ENCODE measurements around the gene KCNA5. TPM values are rescaled to one million over a fixed set of nuclear protein-coding genes. Genes with fewer than 3 reads are reported as not detected.

Gene KCNA5
- total and polyA plus RNA-seq, 11 donors = 0.84 to 4.4 (median 2.3) TPM

DNA sequence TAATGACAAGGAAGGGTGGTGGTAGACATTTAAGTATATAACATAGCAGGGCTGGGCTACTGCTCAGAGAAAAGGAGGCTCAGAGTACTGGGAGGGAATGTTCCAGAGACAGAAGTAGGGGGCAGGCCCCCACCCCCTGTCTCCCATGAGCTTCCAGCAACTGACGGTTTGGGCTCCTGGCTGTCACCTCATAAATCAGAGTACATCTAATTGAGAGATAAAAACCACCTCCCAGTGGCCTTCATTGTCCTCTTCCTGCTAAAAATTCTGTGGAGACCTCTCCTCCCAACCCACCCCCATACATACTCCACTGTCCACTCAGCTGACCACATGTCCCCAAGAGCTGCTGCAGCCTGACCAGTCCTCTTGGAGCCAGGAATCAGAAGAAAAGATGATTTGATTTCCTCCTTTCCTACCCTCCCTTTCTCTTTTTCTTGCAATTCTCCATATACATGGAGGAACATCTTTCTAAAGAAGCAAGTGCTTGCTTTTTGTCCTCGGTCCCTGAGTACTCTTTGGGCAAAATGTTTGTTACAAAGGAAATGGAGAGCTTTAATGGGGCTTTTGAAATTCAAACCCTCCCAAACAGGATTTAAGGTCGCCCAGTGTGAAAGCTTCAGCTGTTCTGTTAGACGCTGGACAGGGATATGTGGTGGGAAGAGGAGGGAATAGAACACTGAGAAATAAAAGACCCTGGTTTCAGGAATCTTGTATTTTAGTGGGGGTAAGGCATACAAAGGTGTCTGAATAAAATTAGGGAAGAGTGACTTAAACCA is 16.4 kb upstream of the KCNA5 start:
- H3K9me3 ChIP-seq = no peaks in the 10 kb centered on the region
- peak overlapping the region in 5 of 12 donors; percentile 3 to 67 (median 36) for H3K27ac ChIP-seq
- peaks cover 0 to 24% (median 3%) of the 10 kb centered on the region in 12 donors for H3K4me1 ChIP-seq
- H3K4me3 ChIP-seq = no peak overlapping the region
- H3K27me3 ChIP-seq = no peaks in the 10 kb centered on the region
- ATAC-seq (no peak), DNase-seq (no peak)
- WGBS, 4 donors = 55 to 63% (median 60%) methylated on average over 4 of the region's 4 CpGs
- no peaks in the 10 kb centered on the region for H3K36me3 ChIP-seq
- no peak for TF ChIP-seq CTCF (IDR thresholded peaks at IDR 0.05)
- intact Hi-C loops (cut with DNase I) = loop anchor here in 3 of 10 donors (10.0 kb wide), 2 partner anchors 418 to 1018 kb away; no protein-coding TSS in a partner anchor

DNA sequence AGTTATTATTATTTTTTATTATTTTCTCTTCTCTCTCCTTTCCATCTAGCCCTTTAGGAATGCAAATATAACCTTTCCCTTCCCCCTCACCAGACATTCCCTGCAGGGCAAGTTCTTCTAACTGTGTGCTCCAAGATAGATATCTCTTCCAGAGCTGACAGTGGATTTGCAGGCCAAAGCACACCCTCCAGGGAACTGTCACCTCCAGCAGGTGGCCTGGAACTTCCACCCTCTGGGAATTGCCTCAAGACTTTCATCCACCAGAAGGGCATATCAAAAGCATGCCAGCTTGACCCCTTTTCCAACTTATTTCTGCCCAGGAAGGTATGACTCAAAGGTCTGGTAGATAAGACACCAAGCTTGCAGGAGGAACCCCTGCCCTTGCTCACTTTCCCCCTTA is 13.6 kb upstream of the KCNA5 start:
- no peaks in the 10 kb centered on the region for H3K27me3 ChIP-seq
- H3K4me3 ChIP-seq = no peak overlapping the region
- H3K27ac ChIP-seq = no peak overlapping the region
- H3K4me1 ChIP-seq = peaks cover 0 to 41% (median 20%) of the 10 kb centered on the region in 12 donors
- ATAC-seq = no peak
- intact Hi-C loops (cut with DNase I) = no loop called here
- DNase-seq = no peak
- no peaks in the 10 kb centered on the region for H3K36me3 ChIP-seq
- TF ChIP-seq POLR2A (IDR thresholded peaks at IDR 0.05) = no peak
- no peak for TF ChIP-seq CTCF (IDR thresholded peaks at IDR 0.05)
- H3K9me3 ChIP-seq = no peaks in the 10 kb centered on the region

GRCh38 chr12:5031242-5031641 is 12.4 kb upstream of the KCNA5 start:
- H3K4me1 ChIP-seq = peaks cover 0 to 35% (median 21%) of the 10 kb centered on the region in 12 donors
- WGBS, 4 donors = 94 to 96% (median 95%) methylated on average over 6 of the region's 6 CpGs
- ATAC-seq = no peak

DNA sequence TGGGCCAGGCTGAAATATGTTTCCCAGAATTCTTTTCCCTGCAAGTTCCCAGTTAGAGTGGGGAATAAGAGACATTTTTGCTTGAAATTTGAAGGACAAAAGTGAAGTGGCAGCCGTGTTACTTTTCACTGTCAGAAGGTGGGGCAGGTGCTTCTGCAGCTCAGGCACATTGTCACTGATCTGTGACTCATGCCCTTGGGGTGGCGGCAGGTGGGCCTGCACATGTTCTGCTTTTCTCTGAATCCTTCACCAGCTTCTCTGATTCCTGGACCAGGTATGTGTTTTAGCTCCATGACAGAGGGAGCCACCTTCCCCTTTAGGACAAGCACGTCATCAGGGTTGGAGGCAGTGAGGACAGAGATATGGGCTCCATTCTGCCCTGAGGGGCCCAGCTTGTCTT is 11.7 kb upstream of the KCNA5 start:
- TF ChIP-seq POLR2A (IDR thresholded peaks at IDR 0.05) (no peak), CTCF (IDR thresholded peaks at IDR 0.05) (no peak)
- no peaks in the 10 kb centered on the region for H3K27me3 ChIP-seq
- WGBS, 4 donors = 88 to 98% (median 96%) methylated on average over 2 to 3 of the region's 3 CpGs
- no peak overlapping the region for H3K4me3 ChIP-seq
- ATAC-seq = no peak
- no peak for DNase-seq
- no peak overlapping the region for H3K27ac ChIP-seq
- intact Hi-C loops (cut with DNase I) = no loop called here
- no peaks in the 10 kb centered on the region for H3K9me3 ChIP-seq
- peaks cover 0 to 28% (median 20%) of the 10 kb centered on the region in 12 donors for H3K4me1 ChIP-seq
- no peaks in the 10 kb centered on the region for H3K36me3 ChIP-seq

More at GRCh38 chr12:5031242-5031641, 12.4 kb upstream of the KCNA5 start:
- Histone ChIP-seq H3K9me3 (no peaks in the 10 kb centered on the region), H3K27ac (no peak overlapping the region), H3K27me3 (no peaks in the 10 kb centered on the region), H3K36me3 (no peaks in the 10 kb centered on the region), H3K4me3 (no peak overlapping the region)
- DNase-seq = no peak
- intact Hi-C loops (cut with DNase I) = no loop called here
- TF ChIP-seq POLR2A (IDR thresholded peaks at IDR 0.05) = no peak
- no peak for TF ChIP-seq CTCF (IDR thresholded peaks at IDR 0.05)

All from heart left ventricle (tissue), 16 donors.